HG03439 (cell line): ENCODE data around the gene NUP88.

Experiments used
- ATAC-seq: cut with Tn5 transposase; IDR thresholded peaks from one replicate; pipeline ENCODE4 v1.9.1; 2021; ENCODE audit warnings: mild to moderate bottlenecking, moderate library complexity; ENCODE audit not compliant: unreplicated experiment

Gene NUP88

DNA sequence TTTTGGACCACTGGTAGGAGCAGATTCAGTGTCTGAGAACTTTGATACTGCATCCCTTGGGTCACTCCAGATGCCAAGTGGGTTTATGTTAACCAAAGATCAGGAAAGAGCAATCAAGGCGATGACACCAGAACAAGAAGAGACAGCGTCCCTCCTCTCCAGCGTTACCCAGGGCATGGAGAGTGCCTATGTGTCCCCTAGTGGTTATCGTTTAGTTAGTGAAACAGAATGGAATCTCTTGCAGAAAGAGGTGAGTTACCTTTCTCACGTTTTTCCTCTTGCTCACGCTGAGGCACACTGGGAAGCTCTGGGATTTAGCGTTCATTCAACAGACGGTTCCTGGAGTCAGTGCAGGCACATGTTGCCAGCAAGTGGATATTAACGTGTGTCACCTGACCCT is 58.0 kb downstream of the NUP88 start:
- ATAC-seq, result no peak

DNA sequence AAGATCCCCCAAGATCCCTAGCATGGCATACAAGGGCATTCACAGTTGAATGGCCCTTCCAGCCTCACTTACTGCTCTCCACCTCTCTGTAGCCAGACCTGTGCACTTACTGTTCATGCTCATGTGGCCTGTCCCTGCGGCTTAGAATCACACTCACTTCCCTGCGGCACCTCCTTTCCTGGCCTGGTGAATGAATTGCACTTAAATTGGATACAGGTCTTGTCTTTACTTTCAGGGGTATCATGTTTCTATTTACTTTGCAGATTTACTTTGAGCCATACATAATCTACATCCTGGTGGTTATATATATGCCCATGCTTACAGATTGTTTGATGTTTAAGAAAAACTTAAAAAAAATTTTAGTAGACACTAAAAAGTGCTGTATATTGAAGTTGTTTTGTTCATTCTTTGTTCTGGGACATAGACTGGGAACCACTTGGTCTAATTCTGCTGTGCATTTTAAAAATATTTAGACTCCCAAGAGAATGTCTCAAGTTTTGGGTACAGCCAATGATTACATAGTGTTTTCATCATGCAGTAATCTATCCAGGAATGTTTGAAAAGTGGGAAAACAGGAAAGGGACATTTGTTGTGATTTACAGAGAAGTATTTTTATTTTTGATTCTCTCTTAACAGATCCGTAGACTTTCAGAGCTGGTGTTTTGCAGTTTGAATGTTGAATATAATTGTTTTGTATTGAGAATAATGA is 63.9 kb downstream of the NUP88 start:
- no peak for ATAC-seq

DNA sequence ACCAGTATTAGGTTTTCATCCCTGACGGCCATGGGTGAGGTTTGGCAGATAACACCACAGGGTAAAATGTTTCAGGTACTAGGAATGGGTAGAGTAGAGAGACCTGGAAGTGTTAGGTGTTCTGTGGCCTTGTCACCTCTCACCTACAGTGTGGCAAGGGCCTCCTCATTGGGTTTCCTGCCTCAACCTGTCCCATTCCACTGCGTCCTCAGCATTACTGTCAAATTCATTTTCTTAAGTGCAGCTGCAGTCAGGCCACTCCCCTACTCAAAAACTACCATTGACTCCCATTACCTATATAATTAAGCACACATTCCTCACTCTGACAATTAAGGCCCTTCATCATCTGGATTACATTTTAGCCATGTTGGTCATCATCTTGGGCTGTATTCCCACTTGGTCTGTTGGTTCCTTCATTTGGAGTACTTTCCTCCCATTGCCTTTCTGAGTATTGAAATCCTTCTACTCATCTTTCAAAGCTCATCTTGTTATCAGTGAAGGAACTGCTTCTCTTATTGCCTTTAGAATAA is 64.5 kb downstream of the NUP88 start:
- ATAC-seq, result no peak

- ATAC-seq, result no peak
Measured at GRCh38 chr17:5354310-5354709, 65.2 kb downstream of the NUP88 start.

DNA sequence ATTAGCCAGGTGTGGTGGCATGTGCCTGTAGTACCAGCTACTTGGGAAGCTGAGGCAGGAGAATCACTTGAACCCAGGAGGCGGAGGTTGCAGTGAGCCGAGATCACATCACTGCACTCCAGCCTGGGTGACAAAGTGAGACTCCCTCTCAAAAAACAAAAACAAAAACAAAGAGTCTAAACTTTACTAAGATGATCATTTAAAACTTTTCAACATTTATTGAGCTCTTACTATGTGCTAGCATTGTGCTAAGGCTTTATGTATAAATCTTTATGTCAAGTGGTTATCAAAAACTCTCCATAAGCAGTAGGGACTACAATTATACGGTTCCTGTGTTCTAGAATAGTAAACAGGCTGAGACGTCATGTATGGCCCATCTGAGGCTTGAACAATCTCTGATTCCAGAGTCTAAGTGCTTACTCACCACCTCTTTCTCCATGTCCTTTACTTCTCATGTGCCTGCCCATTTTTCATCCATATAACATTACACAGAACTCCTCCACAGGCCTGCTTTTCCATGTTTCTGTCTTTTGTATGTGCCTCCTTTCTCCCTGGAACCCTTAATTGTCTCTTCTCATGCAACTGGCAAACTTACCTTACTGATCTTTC is 66.7 kb downstream of the NUP88 start:
- no peak for ATAC-seq

- no peak for ATAC-seq
Measured at GRCh38 chr17:5344914-5345313, 74.5 kb downstream of the NUP88 start.
